DOHH2 (cell line): ENCODE results near the gene ETFA.

Source experiments
- EZH2phosphoT487 ChIP-seq: fragments of 200-600 bp; sonication (generic); IDR thresholded peaks from 2 replicates; pipeline ENCODE4 v1.6.1; 2017; ENCODE audit warnings: borderline replicate concordance, mild to moderate bottlenecking, antibody characterized with exemption, low read length, moderate library complexity, mixed read lengths
- TF ChIP-seq, protein P1 (sequence below): fragments of 200-600 bp; sonication (generic); IDR thresholded peaks from one replicate; pipeline ENCODE4 v1.5.1; 2014; ENCODE audit warnings: antibody characterized with exemption, mild to moderate bottlenecking, low read depth, low read length; ENCODE audit not compliant: poor library complexity, severe bottlenecking

DNA sequence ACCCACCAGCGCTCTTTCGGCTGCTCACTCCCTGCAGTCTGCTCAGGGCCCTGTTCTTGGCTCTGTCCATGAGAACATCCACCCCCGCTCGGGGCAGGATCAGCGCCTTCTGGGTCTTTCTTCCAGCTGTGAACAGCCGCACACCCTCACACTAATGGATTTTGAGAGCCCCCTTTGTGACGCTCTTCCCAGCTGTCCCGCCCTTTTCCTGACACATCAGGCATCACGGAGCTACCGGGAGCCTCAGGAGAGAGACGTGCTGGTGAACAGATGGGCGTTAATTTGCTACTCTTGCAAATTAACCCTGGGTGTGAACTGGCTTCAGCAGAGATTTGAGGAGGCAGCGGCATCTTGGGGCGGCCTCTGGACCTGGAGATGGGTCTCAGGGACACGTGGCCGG lies 138.5 kb downstream of the ETFA start:
- TF ChIP-seq, protein P1, sequence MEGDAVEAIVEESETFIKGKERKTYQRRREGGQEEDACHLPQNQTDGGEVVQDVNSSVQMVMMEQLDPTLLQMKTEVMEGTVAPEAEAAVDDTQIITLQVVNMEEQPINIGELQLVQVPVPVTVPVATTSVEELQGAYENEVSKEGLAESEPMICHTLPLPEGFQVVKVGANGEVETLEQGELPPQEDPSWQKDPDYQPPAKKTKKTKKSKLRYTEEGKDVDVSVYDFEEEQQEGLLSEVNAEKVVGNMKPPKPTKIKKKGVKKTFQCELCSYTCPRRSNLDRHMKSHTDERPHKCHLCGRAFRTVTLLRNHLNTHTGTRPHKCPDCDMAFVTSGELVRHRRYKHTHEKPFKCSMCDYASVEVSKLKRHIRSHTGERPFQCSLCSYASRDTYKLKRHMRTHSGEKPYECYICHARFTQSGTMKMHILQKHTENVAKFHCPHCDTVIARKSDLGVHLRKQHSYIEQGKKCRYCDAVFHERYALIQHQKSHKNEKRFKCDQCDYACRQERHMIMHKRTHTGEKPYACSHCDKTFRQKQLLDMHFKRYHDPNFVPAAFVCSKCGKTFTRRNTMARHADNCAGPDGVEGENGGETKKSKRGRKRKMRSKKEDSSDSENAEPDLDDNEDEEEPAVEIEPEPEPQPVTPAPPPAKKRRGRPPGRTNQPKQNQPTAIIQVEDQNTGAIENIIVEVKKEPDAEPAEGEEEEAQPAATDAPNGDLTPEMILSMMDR: no peak
- TF ChIP-seq EZH2phosphoT487: no peak
